ENCODE measurements around the gene REV1. TPM values are rescaled to one million over a fixed set of nuclear protein-coding genes. Genes with fewer than 3 reads are reported as not detected.
A peak's percentile ranks its signal among the peaks of the same experiment; 100 is the strongest.

REV1 gene
- total RNA-seq, 2 experiments from 2014 or later: 39.4 to 42.1 TPM

GRCh38 chr2:99410276-99410675, 79.5 kb downstream of the REV1 start:
- Mint-ChIP-seq H3K27me3 (ENCODE audit: low read depth) (no peaks in the 10 kb centered on the region), H3K9me3 (ENCODE audit: insufficient read depth) (no peaks in the 10 kb centered on the region), H3K4me3 (no peak overlapping the region), H3K36me3 (ENCODE audit: low read depth) (peaks cover 62% of the 10 kb centered on the region), H3K4me1 (ENCODE audit: low read depth) (peaks cover 6% of the 10 kb centered on the region), H3K27ac (no peak overlapping the region)
- ChIA-PET CTCF (no interaction called here), POLR2A (no interaction called here)
- DNase-seq (no peak), ATAC-seq (no peak)

DNA sequence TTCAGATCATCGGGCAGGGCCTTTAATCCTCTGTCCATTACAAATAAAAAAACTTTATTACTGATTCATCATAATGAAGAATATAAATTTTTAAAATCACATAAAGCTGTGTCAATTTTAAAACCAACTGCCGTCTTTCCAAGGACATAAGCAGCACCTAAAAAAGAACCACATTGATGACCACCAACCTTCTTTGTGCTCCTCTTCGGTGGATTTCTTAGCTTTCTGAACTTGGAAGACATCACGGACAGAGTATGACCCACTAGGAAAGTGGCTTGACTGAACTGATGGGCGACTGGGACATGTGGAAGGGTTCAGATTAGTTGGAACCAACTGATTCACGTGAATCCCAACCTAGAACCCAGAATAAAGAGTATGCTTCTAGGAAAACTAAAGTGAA, 83.7 kb downstream of the REV1 start:
- H3K27ac Mint-ChIP-seq: no peak overlapping the region
- DNase-seq (no peak), ATAC-seq (no peak)
- peaks cover 12% of the 10 kb centered on the region for H3K4me1 Mint-ChIP-seq (ENCODE audit: low read depth)
- ChIA-PET POLR2A (no interaction called here), CTCF (no interaction called here)
- no peaks in the 10 kb centered on the region for H3K27me3 Mint-ChIP-seq (ENCODE audit: low read depth)
- peaks cover 66% of the 10 kb centered on the region for H3K36me3 Mint-ChIP-seq (ENCODE audit: low read depth)
- no peaks in the 10 kb centered on the region for H3K9me3 Mint-ChIP-seq (ENCODE audit: insufficient read depth)
- H3K4me3 Mint-ChIP-seq: no peak overlapping the region

- POLR2A ChIA-PET: interaction anchor here (0.6 kb wide), 1 partner anchor 86 kb away, joined by 3 read pairs; no protein-coding TSS in a partner anchor
- no peak for DNase-seq
- H3K9me3 Mint-ChIP-seq (ENCODE audit: insufficient read depth): no peaks in the 10 kb centered on the region
- ATAC-seq: no peak
- H3K27ac Mint-ChIP-seq: no peak overlapping the region
- H3K36me3 Mint-ChIP-seq (ENCODE audit: low read depth): peaks cover 58% of the 10 kb centered on the region
- peaks cover 12% of the 10 kb centered on the region for H3K4me1 Mint-ChIP-seq (ENCODE audit: low read depth)
- CTCF ChIA-PET: interaction anchor here (0.7 to 2.0 kb wide), 2 partner anchors 9 to 85 kb away, joined by 3 to 6 read pairs; partner anchors contain the start of gene REV1
- H3K27me3 Mint-ChIP-seq (ENCODE audit: low read depth): no peaks in the 10 kb centered on the region
- no peak overlapping the region for H3K4me3 Mint-ChIP-seq
Observed at GRCh38 chr2:99404797-99405669, 84.8 kb downstream of the REV1 start.

DNA sequence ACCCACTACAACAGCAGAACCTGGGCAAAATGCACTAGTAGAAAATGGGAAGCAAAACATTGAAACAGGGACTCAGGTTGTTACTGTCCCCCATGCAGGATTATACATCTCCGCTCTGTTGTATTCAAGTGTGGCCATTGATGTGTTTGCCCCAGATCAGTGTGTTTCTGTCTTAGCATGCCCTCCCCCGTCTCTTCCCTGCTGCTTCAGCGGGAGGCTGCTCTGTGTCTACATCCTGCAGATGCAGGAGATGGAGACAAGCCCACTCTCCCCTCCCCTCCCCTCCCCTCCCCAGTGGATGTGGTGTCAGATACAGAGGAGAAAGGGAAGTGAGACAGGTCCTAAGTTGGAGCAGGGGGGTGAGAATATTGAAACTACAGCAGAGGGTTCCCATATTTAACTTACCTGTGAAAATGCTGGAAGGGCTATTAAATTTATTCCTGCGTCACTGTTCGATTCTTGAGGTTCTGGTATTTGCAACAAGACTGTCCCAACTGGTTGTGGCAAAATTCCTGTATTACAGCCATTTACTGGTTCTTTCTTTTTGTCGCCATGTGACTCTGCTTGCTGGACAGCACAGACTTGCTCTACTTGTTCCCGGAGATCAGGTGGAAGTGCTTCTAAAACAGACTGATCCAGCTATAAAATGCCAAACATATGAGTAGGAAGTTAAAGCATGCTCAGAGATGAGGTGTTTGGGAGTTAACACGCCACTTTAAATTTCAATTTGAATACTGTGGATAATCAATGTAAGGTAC, 85.6 kb downstream of the REV1 start:
- ChIA-PET CTCF (interaction anchor here (0.7 to 2.0 kb wide), 3 partner anchors 10 to 86 kb away, joined by 3 to 6 read pairs (median 3); partner anchors contain the start of gene REV1), POLR2A (no interaction called here)
- ATAC-seq (no peak), DNase-seq (no peak)
- Mint-ChIP-seq H3K27ac (no peak overlapping the region), H3K4me1 (ENCODE audit: low read depth) (peaks cover 12% of the 10 kb centered on the region), H3K27me3 (ENCODE audit: low read depth) (no peaks in the 10 kb centered on the region), H3K9me3 (ENCODE audit: insufficient read depth) (no peaks in the 10 kb centered on the region), H3K36me3 (ENCODE audit: low read depth) (peaks cover 61% of the 10 kb centered on the region), H3K4me3 (no peak overlapping the region)

- Mint-ChIP-seq H3K36me3 (ENCODE audit: low read depth) (peaks cover 66% of the 10 kb centered on the region), H3K9me3 (ENCODE audit: insufficient read depth) (no peaks in the 10 kb centered on the region), H3K27ac (no peak overlapping the region), H3K27me3 (ENCODE audit: low read depth) (no peaks in the 10 kb centered on the region), H3K4me1 (ENCODE audit: low read depth) (peaks cover 12% of the 10 kb centered on the region), H3K4me3 (no peak overlapping the region)
- ChIA-PET CTCF (interaction anchor here (0.9 to 2.0 kb wide), 4 partner anchors 10 to 66 kb away, joined by 3 to 6 read pairs (median 3); partner anchors contain the start of gene EIF5B), POLR2A (no interaction called here)
- ATAC-seq (no peak), DNase-seq (no peak)
Observed at GRCh38 chr2:99403524-99403923, 86.3 kb downstream of the REV1 start.

GRCh38 chr2:99403084-99403483, 86.7 kb downstream of the REV1 start:
- POLR2A ChIA-PET: no interaction called here
- H3K27ac Mint-ChIP-seq: peak overlapping the region; percentile 21

DNA sequence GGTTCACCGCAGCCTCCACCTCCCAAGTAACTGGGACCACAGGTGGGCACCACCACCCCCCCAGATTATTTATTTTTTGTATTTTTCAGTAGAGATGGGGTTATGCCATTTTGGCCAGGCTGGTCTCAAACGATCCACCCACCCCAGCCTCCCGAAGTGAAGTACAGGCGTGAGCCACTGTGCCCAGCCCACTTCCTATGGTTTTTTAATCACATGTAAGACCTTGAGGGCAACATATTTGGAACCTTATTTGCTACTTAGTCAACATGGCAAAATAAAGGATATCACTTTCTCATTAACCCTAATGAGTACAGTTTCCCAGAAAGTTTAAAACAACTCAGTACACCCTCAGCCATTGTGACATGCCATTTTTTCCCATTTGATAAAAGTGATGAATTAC, 88.0 kb downstream of the REV1 start:
- CTCF ChIA-PET: no interaction called here
- peaks cover 5% of the 10 kb centered on the region for H3K4me1 Mint-ChIP-seq (ENCODE audit: low read depth)
- no peak for DNase-seq
- no peaks in the 10 kb centered on the region for H3K27me3 Mint-ChIP-seq (ENCODE audit: low read depth)
- no peak for ATAC-seq
- no peak overlapping the region for H3K4me3 Mint-ChIP-seq
- H3K36me3 Mint-ChIP-seq (ENCODE audit: low read depth): peaks cover 75% of the 10 kb centered on the region
- POLR2A ChIA-PET: interaction anchor here (0.6 kb wide), 1 partner anchor 12 kb away, joined by 3 read pairs; no protein-coding TSS in a partner anchor
- H3K27ac Mint-ChIP-seq: no peak overlapping the region
- no peaks in the 10 kb centered on the region for H3K9me3 Mint-ChIP-seq (ENCODE audit: insufficient read depth)

More at GRCh38 chr2:99403084-99403483, 86.7 kb downstream of the REV1 start:
- CTCF ChIA-PET: interaction anchor here (0.9 to 2.0 kb wide), 4 partner anchors 11 to 66 kb away, joined by 3 to 6 read pairs (median 3); partner anchors contain the start of gene EIF5B
- Mint-ChIP-seq H3K4me1 (ENCODE audit: low read depth) (peaks cover 11% of the 10 kb centered on the region), H3K4me3 (no peak overlapping the region), H3K36me3 (ENCODE audit: low read depth) (peaks cover 70% of the 10 kb centered on the region), H3K27me3 (ENCODE audit: low read depth) (no peaks in the 10 kb centered on the region), H3K9me3 (ENCODE audit: insufficient read depth) (no peaks in the 10 kb centered on the region)
- no peak for ATAC-seq
- DNase-seq: no peak

GRCh38 chr2:99399795-99400194, 90.0 kb downstream of the REV1 start:
- H3K36me3 Mint-ChIP-seq (ENCODE audit: low read depth): peaks cover 76% of the 10 kb centered on the region
- H3K4me3 Mint-ChIP-seq: no peak overlapping the region
- no peak overlapping the region for H3K27ac Mint-ChIP-seq
- ChIA-PET CTCF (no interaction called here), POLR2A (no interaction called here)
- peaks cover 5% of the 10 kb centered on the region for H3K4me1 Mint-ChIP-seq (ENCODE audit: low read depth)
- DNase-seq: no peak
- H3K9me3 Mint-ChIP-seq (ENCODE audit: insufficient read depth): no peaks in the 10 kb centered on the region
- no peak for ATAC-seq
- no peaks in the 10 kb centered on the region for H3K27me3 Mint-ChIP-seq (ENCODE audit: low read depth)

DNA sequence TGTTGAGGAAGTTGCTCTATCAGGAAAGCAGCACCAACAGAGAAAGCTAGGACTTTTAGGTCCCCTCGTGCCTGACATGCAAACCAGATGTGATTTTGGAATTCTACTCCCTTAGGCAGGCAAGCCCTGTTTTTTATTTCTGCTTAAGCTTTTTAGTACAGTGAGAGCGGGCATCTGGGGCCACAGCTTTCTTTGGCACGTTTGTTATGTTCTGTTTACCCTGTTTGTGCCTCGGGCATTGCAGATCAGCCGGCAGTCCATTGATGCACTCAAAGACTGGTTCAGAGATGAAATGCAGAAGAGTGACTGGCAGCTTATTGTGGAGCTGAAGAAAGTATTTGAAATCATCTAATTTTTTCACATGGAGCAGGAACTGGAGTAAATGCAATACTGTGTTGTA, 90.8 kb downstream of the REV1 start:
- H3K27ac Mint-ChIP-seq: no peak overlapping the region
- no peak for DNase-seq
- H3K4me1 Mint-ChIP-seq (ENCODE audit: low read depth): peaks cover 5% of the 10 kb centered on the region
- POLR2A ChIA-PET: interaction anchor here (1.0 kb wide), 1 partner anchor 13 kb away, joined by 3 read pairs; no protein-coding TSS in a partner anchor
- H3K36me3 Mint-ChIP-seq (ENCODE audit: low read depth): peaks cover 74% of the 10 kb centered on the region
- no peaks in the 10 kb centered on the region for H3K27me3 Mint-ChIP-seq (ENCODE audit: low read depth)
- no peak overlapping the region for H3K4me3 Mint-ChIP-seq
- H3K9me3 Mint-ChIP-seq (ENCODE audit: insufficient read depth): no peaks in the 10 kb centered on the region
- ATAC-seq: no peak
- CTCF ChIA-PET: no interaction called here

DNA sequence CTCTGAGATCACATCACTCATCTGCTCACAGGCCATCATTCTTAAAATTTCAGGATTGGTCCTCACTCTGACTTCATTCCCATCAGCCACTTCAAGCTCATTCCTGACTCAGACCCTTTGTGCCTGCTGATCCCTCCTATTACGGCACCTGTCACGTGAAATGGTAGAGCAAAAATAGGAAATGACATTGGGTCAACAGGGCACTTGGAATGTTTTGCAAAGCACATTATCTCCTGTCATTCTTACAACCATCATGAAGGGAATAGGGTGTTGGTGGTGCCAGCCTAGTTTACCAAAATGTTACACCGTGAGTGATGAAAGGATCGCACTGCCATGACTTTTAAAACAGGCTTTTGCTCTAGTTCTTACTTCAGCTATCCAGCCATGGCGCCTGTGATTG, 91.5 kb downstream of the REV1 start:
- ATAC-seq: no peak
- DNase-seq: no peak
- H3K27me3 Mint-ChIP-seq (ENCODE audit: low read depth): no peaks in the 10 kb centered on the region
- H3K36me3 Mint-ChIP-seq (ENCODE audit: low read depth): peaks cover 73% of the 10 kb centered on the region
- no peaks in the 10 kb centered on the region for H3K9me3 Mint-ChIP-seq (ENCODE audit: insufficient read depth)
- no peak overlapping the region for H3K4me3 Mint-ChIP-seq
- H3K27ac Mint-ChIP-seq: no peak overlapping the region
- peaks cover 5% of the 10 kb centered on the region for H3K4me1 Mint-ChIP-seq (ENCODE audit: low read depth)
- POLR2A ChIA-PET: no interaction called here
- CTCF ChIA-PET: no interaction called here

GRCh38 chr2:99397266-99397920, 92.4 kb downstream of the REV1 start:
- no peak overlapping the region for H3K27ac Mint-ChIP-seq
- H3K9me3 Mint-ChIP-seq (ENCODE audit: insufficient read depth): no peaks in the 10 kb centered on the region
- ChIA-PET POLR2A (no interaction called here), CTCF (no interaction called here)
- peaks cover 66% of the 10 kb centered on the region for H3K36me3 Mint-ChIP-seq (ENCODE audit: low read depth)
- no peak for ATAC-seq
- H3K4me1 Mint-ChIP-seq (ENCODE audit: low read depth): peaks cover 4% of the 10 kb centered on the region
- H3K27me3 Mint-ChIP-seq (ENCODE audit: low read depth): no peaks in the 10 kb centered on the region
- H3K4me3 Mint-ChIP-seq: no peak overlapping the region
- no peak for DNase-seq
